Measurements from ENCODE around the gene C1QL1.

C1QL1 gene

GRCh38 chr17:44955674-44956425 is 12.3 kb downstream of the C1QL1 start:
- no peak for TF ChIP-seq EP300 (IDR thresholded peaks at IDR 0.05; ENCODE audit: borderline replicate concordance)
- no peak for TF ChIP-seq CEBPB (IDR thresholded peaks at IDR 0.05)
- no peak for TF ChIP-seq EGR1 (IDR thresholded peaks at IDR 0.05)
- no peak for TF ChIP-seq TAF1 (IDR thresholded peaks at IDR 0.05; ENCODE audit: low read depth)
- TF ChIP-seq RAD21 (IDR thresholded peaks at IDR 0.05; ENCODE audit: low read depth) = no peak
- TF ChIP-seq MAX (IDR thresholded peaks at IDR 0.05) = no peak
- TF ChIP-seq FOXM1 (IDR thresholded peaks at IDR 0.05; ENCODE audit: borderline replicate concordance, low read depth) = no peak
- TF ChIP-seq REST (IDR thresholded peaks at IDR 0.05; ENCODE audit: low read depth) = no peak
- TF ChIP-seq ZBTB7A (IDR thresholded peaks at IDR 0.05; ENCODE audit: low read depth) = no peak
- TF ChIP-seq TEAD4 (IDR thresholded peaks at IDR 0.05) = no peak
- TF ChIP-seq TCF12 (IDR thresholded peaks at IDR 0.05; ENCODE audit: low read depth) = no peak
- no peak for TF ChIP-seq USF1 (IDR thresholded peaks at IDR 0.05)
- no peak for TF ChIP-seq YY1 (IDR thresholded peaks at IDR 0.05; ENCODE audit: low read depth)
- TF ChIP-seq CREB1 (IDR thresholded peaks at IDR 0.05; ENCODE audit: low read depth) = no peak
- no peak for TF ChIP-seq NFIC (IDR thresholded peaks at IDR 0.05)

- no peak for TF ChIP-seq YY1 (IDR thresholded peaks at IDR 0.05; ENCODE audit: low read depth)
- TF ChIP-seq CREB1 (IDR thresholded peaks at IDR 0.05; ENCODE audit: low read depth) = no peak
- no peak for TF ChIP-seq TAF1 (IDR thresholded peaks at IDR 0.05; ENCODE audit: low read depth)
- no peak for TF ChIP-seq ZBTB7A (IDR thresholded peaks at IDR 0.05; ENCODE audit: low read depth)
- no peak for TF ChIP-seq REST (IDR thresholded peaks at IDR 0.05; ENCODE audit: low read depth)
- TF ChIP-seq TEAD4 (IDR thresholded peaks at IDR 0.05) = no peak
- TF ChIP-seq TCF12 (IDR thresholded peaks at IDR 0.05; ENCODE audit: low read depth) = no peak
Measured at GRCh38 chr17:44952946-44953475, 15.1 kb downstream of the C1QL1 start.

GRCh38 chr17:44948315-44948795 is 19.7 kb downstream of the C1QL1 start:
- no peak for TF ChIP-seq ZBTB7A (IDR thresholded peaks at IDR 0.05; ENCODE audit: low read depth)
- TF ChIP-seq CEBPB (IDR thresholded peaks at IDR 0.05) = no peak
- TF ChIP-seq NFIC (IDR thresholded peaks at IDR 0.05) = no peak
- no peak for TF ChIP-seq TEAD4 (IDR thresholded peaks at IDR 0.05)
- TF ChIP-seq YY1 (IDR thresholded peaks at IDR 0.05; ENCODE audit: low read depth) = no peak
- no peak for TF ChIP-seq FOXM1 (IDR thresholded peaks at IDR 0.05; ENCODE audit: borderline replicate concordance, low read depth)
- no peak for TF ChIP-seq TAF1 (IDR thresholded peaks at IDR 0.05; ENCODE audit: low read depth)
- no peak for TF ChIP-seq EP300 (IDR thresholded peaks at IDR 0.05; ENCODE audit: borderline replicate concordance)
- TF ChIP-seq CREB1 (IDR thresholded peaks at IDR 0.05; ENCODE audit: low read depth) = no peak
- TF ChIP-seq USF1 (IDR thresholded peaks at IDR 0.05) = no peak
- no peak for TF ChIP-seq MAX (IDR thresholded peaks at IDR 0.05)
- no peak for TF ChIP-seq TCF12 (IDR thresholded peaks at IDR 0.05; ENCODE audit: low read depth)
- TF ChIP-seq EGR1 (IDR thresholded peaks at IDR 0.05) = no peak
- TF ChIP-seq RAD21 (IDR thresholded peaks at IDR 0.05; ENCODE audit: low read depth) = no peak
- TF ChIP-seq REST (IDR thresholded peaks at IDR 0.05; ENCODE audit: low read depth) = no peak

Measured in Ishikawa (cell line).